HG02678 (cell line): ENCODE data around the gene OTOGL.
"Not testable (repeated sequence)": the region's sequence is repeated elsewhere in the genome, so short reads cannot be mapped to it uniquely, and the experiment has no call there.

Experiments
- ATAC-seq: cut with Tn5 transposase; IDR thresholded peaks from one replicate; pipeline ENCODE4 v1.9.1; 2021; ENCODE audit warnings: mild to moderate bottlenecking, moderate library complexity; ENCODE audit not compliant: unreplicated experiment

The OTOGL gene

GRCh38 chr12:80213871-80214270, 114.5 kb downstream of the OTOGL start:
- ATAC-seq, result no peak

- no peak for ATAC-seq
Observed at GRCh38 chr12:80217011-80217535, 117.7 kb downstream of the OTOGL start.

GRCh38 chr12:80218925-80219324, 119.6 kb downstream of the OTOGL start:
- not testable (repeated sequence) for ATAC-seq

GRCh38 chr12:80219345-80219744, 120.0 kb downstream of the OTOGL start:
- no peak for ATAC-seq

GRCh38 chr12:80222261-80222660, 122.9 kb downstream of the OTOGL start:
- no peak for ATAC-seq

- ATAC-seq, result no peak
Observed at GRCh38 chr12:80226576-80226975, 127.2 kb downstream of the OTOGL start.

- not testable (repeated sequence) for ATAC-seq
Observed at GRCh38 chr12:80227904-80228303, 128.6 kb downstream of the OTOGL start.

GRCh38 chr12:80230068-80230467, 130.7 kb downstream of the OTOGL start:
- no peak for ATAC-seq

GRCh38 chr12:80232837-80233236, 133.5 kb downstream of the OTOGL start:
- ATAC-seq, result no peak

- ATAC-seq, result no peak
Observed at GRCh38 chr12:80233926-80234325, 134.6 kb downstream of the OTOGL start.

GRCh38 chr12:80234667-80235066, 135.3 kb downstream of the OTOGL start:
- ATAC-seq, result no peak

- ATAC-seq, result no peak
Observed at GRCh38 chr12:80235944-80236343, 136.6 kb downstream of the OTOGL start.

- no peak for ATAC-seq
Observed at GRCh38 chr12:80239867-80240266, 140.5 kb downstream of the OTOGL start.

- no peak for ATAC-seq
Observed at GRCh38 chr12:80241576-80242273, 142.4 kb downstream of the OTOGL start.

- ATAC-seq, result no peak
Observed at GRCh38 chr12:80242321-80242720, 143.0 kb downstream of the OTOGL start.

GRCh38 chr12:80249581-80249980, 150.2 kb downstream of the OTOGL start:
- not testable (repeated sequence) for ATAC-seq

GRCh38 chr12:80257920-80258319, 158.6 kb downstream of the OTOGL start:
- ATAC-seq, result no peak

GRCh38 chr12:80260269-80260668, 160.9 kb downstream of the OTOGL start:
- ATAC-seq, result no peak

GRCh38 chr12:80261403-80261802, 162.1 kb downstream of the OTOGL start:
- ATAC-seq, result no peak

GRCh38 chr12:80262346-80262745, 163.0 kb downstream of the OTOGL start:
- ATAC-seq, result no peak

GRCh38 chr12:80262771-80263170, 163.4 kb downstream of the OTOGL start:
- no peak for ATAC-seq

- no peak for ATAC-seq
Observed at GRCh38 chr12:80264386-80264785, 165.0 kb downstream of the OTOGL start.

GRCh38 chr12:80264891-80265290, 165.6 kb downstream of the OTOGL start:
- ATAC-seq, result no peak
